T-helper 2 cell treated with Interferon-gamma antibody and Interleukin-4, amounts not matched to agents 100 ng/mL and 5 ng/mL, for 36 hours (primary cell): Measurements from ENCODE around the gene FAM163B. TPM values are rescaled to one million over a fixed set of nuclear protein-coding genes. Genes with fewer than 3 reads are reported as not detected.

Experiments used
- intact Hi-C: fragments of 100-400 bp; cut with micrococcal nuclease; formaldehyde crosslinking; loops from one replicate; pipeline ENCODE4 v1.15.1; 2023
- total RNA-seq: library from RNA; stranded (reverse); gene quantifications from 2 replicates; pipeline ENCODE4 v1.2.3, GENCODE V29; 2022

Gene FAM163B
- total RNA-seq, 1 donor from 2014 or later, result not detected

DNA sequence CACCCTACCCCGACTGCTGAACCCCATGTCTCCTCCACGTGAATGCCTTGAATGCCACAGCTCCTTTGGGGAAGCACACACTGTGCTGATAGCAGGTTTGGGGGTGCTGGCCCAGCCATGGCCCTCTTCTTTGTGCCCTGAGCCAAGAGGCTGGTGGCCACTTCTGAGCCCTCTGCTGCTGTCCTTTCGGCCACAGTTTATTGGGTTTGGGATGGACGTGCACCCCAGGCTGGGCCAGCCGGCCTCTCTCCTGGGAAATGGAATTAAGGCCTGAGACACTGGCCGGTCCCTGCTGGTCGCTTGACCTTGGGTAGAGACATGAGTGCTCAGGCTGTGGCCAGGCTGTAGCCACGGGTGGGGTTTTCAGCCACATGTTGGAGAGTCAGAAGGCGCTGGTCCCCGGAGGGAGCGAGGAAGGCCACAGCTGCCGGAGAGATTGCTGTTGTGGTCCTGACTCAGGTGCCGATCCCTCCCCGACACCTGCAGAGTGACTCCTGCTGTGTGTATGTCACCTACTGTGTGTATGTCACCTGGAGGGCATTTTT, 26.6 kb downstream of the FAM163B start:
- intact Hi-C loops, result no loop called here

DNA sequence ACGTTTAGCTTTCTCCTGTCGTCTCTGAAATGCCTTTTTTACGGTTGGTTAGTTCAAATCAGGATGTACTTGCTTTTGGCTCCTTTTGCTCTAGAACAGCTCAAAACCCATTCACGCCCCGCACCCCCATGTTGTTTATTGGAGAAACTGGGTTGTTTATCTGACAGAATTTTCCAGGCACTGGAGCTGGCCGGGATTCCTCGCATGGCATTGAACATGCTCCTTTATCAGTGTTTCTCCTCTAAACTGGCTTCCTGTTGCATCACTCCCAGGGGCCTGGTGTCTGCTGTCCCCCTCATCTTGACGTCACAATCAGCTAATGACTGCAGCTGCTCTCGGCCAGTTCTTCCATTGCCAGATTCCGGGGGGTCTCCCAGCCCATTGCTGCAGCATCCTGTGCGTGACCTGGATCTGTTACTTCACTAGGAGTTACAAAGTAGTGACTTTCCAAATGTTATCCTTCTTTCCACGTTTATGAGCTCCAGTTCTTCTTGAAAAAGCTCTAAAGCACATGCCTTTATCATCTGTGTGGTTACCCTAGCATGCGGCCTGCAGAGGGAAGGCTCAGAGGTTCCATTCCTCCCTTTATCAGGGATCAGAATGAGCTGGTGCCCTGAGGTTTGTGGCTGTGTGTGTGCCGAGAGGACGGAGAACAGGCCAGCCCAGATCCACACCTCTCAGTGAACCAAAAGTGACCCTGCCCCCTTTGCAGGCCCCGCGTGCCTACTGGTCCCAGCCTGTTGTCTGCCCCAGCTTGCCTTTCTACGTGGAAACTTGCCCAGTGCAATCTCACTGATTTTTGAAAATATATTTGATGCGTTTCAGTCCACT, 27.5 kb downstream of the FAM163B start:
- intact Hi-C loops, result no loop called here

DNA sequence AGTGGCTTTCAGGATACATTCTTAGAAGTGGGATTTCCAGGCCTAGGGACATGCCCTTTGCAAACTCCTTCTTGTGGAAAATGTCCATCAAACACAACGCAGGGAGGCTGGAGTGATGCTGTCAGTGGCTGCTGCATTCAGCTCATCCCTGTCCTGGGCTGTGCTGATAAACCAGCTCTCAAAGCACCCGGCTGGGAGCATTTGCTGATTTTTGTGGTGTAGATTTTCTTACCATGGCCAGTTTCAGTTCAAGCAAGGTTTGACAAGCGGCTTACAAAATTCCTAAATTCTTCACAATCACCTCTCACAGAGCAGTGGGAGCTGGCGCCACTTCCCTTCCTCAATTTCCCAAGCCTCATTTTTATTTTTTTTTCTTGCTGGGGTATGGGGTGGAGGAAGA, 28.2 kb downstream of the FAM163B start:
- intact Hi-C loops, result no loop called here

DNA sequence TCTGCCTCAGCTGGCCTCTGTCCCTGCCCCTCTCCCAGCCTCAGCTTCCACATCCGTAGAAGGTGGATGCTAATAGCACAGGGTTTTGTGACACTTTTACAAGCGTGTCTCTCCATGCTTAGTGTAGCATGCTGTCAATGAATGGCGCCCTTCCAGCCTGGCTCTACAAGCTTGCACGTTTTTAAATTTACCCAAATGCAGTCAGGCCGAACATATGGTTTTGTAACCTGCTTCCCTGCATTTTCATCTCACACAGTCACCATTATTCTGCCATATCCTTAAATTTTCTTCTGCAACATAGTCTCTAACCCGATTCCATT, 28.8 kb downstream of the FAM163B start:
- intact Hi-C loops, result no loop called here

DNA sequence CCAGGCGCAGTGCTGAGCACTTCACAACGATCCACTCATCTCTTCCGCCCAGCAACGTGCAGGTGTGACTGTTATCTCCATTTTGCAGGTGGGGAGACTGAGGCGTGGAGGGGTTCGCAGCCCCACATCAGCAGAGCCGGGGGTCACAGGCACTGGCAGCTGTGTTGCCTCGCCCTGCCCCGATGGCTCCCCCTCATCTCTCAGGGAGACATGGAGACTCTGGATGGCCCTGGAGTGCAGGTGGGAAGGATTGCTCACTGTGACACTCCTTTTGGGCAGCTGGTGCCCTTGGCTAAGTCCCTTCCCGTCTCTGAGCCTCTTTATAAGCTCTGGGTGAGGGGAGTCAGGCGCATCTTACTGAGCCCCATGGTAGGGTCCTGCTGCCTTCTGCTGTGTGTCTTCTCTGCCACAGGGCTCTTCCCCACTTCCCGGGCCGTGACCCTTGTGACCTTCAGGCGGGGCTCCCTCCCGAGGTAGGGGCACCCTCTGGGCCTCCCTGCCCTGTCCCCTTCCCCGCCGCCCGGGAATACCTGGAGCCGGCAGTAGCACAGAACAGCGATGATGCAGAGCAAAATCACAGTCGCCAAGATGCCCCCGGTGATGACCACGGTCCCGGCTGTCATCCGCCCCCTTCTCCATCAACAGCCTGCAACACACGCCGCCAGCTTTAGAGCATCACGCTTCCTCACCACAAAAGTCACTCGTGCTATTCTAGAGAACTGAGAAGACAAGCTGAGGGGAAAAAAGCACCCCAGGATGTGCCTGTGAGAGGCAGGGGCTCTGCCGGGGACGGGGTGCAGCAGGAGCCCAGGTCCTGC, 29.4 kb downstream of the FAM163B start:
- intact Hi-C loops, result no loop called here

DNA sequence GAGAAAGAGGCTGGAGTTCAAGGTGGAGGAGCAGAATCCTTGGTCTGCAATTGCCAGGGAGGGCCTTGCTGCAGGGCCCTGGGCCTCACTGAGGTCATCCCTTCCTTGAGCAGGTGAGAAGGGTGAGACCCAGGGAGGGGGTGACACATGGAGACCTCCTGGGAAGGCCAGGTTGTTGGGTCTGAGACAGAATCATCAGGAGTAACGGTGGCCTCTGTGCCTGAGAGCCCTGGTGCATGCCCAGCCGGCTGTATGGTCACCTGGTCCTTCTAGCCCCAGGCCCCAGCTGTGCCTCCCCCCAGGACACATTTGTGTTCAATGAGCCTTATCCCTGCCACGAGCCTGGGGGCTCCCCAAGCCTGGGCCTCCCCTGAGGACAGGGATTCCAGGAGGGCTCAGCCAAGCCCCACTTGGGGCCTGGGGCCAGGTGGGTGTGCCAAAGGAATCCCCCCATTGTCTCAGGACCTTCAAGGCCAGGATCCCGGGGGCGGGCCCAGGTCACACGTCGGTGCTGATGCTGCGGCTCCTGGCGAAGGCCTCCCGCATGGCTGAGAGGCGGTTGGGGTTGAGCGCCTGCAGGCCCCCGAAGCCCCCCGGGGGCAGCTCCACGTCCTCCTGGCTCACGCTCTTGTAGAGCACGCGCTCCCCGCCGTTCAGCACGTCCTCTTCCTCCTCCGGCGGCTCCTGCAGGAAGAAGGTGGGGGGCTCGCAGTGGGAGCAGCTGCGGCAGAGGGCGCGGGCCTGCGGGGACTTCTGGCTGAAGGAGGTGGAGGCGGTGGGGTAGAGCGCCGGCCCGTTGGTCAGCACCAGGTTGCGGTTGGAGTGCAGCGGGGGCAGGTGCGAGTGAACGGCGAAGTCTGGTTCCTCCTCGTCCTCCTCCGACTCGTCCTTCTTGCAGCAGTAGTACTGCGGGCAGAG, 30.4 kb downstream of the FAM163B start:
- intact Hi-C loops, result no loop called here

DNA sequence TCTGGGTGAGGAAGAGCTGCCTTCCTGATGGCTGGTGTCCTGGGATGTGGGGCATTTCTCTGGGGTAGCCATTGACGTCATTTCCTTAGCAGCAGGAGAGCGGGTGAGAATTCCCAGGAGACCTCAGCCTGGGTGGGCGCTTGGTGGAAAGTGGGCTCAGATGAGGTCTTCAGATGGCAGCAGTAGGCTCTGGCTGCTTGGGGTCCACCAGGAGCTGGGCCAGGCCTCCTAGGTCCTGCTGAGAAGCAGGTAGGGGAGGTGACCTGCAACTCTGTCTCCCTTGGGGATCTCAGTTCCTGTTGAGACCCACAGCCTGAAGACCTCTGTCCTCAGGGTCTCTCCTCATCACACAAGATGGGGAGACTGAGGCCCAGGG, 31.5 kb downstream of the FAM163B start:
- intact Hi-C loops, result no loop called here

DNA sequence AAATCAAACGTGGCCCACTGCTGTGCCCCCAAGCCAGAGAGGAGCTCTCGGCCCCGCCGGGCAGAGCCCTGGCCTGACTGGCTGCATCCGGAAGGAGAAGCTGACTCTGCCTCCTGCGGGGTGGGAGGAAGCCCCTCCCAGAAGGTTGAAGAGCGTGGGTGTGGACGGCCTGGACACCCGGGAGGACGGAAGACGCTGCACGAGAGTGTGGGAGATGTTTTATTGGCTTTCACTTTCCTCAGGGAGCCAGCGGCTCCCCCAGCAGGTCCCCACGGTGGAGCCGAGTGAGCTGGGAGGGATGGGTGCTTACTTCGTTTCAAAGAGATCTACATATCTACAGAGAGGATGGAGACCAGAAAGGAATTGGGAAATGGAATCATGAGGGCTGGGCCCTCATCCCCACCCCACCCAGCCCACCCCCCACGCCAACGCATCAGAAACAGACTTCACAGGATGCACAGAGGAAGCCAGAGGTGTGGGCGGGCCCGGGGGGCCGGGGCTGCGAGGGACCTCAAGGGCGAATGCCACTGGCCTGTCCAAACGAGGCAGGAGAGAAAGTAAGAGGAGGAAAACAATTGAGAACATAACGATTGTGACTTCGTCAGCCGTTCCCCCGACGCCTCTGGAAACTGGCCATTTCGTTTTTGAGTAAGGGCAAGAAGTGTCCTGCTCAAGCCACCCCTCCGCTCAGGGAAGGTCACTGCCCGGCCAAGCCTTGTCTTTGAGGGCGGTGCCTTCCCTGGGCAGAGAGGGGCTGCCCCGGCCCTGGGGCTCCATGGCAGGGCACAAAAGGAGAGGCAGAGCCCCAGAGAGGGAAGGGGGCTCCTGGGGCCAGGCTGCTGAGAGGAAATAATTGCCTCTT, 32.1 kb downstream of the FAM163B start:
- intact Hi-C loops, result no loop called here

DNA sequence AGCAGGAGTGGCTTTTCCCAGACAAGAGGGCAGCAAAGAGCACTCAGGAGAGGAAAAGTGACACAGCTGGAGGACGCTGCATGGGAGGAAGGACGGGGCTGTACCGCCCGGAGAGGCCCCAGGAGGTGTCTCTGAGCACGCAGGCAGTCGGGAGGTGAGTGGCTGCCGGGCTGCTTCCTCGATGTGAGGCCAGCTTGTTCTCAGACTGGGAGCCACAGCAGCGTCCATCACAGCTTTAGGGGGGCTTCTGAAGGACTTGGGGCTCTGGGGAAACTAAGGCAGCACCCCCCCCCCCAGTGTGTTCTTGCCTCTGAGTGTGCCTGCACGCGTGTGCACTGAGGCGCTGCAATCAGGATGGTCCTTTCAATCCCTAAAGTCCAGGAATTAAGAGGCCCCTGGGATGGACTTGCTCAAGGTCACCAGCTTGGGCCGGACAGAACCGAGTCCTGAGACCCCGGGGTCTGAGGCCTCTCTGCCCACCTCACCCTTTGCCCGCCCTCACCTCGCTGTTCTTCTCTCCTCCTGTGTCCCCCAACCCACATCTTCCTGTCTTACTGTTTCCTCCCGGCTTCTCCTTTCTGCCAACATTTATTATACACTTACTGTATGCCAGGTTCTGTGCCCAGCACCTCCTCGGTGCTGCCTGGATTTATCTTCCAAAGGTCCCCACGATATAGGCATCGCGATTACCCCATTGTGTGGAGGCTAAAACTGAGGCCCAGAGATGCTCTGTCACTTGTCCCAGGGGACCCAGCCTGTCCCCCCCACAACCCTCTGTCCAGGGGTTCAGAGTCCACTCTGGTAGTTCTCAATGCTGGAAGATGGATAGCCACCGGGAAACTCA, 32.9 kb downstream of the FAM163B start:
- intact Hi-C loops, result no loop called here

DNA sequence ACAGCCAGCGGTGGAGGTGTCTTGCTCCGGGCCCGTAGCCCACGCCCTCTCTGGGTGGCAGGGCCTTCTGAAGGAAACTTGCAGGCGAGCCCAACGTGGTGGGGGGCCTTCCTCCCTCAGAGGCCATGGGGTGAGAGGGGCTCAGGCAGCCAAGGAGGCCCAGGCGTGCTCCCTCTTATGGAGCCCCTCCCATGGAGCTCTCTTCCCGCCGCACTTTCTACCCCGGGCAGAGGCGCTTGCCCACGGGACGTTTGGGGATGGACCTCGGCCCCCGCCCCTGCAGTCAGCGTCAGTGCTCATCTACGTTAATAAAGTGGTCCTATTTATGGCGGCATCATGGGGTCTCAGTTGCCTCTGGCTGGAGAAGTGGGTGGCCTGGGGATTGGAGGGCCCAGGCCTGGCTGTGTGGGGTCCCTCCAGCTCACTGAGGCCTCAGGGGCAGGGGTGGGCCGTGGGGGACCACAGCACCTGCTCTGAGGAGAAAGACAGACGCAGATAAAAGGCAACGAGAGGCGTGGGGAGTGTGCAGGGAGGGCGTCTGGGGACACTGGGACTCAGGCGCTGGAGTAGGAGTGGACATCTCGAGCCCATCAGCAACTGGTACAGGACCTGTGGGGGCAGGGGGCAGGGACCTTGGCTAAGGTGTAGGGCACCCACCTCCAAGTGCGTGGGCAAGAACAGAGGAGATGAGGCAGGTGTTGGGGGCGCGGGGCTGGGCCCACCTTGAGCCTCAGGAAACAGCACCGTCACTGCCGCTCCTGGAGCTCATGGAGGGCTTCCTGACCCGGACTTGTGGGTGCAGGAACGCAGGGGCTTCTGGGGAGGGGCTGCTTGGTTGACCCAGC, 33.8 kb downstream of the FAM163B start:
- intact Hi-C loops, result no loop called here

DNA sequence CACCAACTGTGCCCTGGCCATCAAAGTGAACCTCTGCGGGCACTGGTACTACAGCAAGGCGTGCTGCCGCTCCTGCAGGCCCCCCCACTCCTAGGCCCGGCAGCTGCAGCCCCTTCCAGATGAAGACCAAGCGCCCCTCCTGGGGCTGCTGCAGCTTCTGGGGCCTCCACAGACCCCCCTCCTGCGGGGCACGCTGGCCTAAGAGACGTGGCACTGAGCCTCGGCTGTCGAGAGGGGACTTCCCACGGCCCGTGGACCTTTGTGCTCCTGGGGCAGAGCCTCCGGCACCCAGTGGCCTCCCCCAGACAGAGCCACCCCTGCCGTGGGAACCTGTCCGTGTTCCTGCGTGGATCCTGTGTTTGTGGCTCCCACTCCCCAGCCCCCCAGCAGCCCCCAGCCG, 34.4 kb downstream of the FAM163B start:
- intact Hi-C loops, result no loop called here

DNA sequence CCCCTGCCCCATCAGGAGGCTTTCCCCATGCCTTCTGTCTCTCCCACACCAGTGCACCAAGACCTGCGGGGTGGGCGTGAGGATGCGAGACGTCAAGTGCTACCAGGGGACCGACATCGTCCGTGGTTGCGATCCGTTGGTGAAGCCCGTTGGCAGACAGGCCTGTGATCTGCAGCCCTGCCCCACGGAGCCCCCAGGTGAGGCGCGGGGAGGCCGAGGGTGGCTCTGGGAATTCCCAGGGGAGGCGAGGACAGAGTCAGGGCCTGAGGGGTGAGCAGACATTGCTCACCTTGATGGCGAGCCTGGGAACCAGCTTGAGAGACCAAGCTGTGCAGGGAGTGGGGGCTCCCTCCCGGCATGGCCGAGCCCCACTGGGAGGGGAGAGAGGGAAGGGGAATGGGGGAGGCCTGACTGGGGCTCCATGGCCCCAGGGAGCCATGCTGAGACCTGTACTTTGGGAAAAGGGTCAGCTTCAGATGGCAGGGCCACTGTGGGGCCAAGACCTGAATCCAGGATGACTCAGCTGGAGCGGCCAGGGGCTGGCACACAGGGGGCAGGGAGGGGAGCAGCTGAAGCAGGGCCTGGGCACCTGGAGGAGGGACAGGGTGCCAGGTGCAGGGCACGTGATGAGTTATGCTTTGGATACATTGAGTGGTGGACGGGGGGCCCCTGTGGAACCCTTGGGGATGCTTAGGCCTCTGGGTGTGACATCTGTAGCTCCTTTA, 35.2 kb downstream of the FAM163B start:
- intact Hi-C loops, result no loop called here

DNA sequence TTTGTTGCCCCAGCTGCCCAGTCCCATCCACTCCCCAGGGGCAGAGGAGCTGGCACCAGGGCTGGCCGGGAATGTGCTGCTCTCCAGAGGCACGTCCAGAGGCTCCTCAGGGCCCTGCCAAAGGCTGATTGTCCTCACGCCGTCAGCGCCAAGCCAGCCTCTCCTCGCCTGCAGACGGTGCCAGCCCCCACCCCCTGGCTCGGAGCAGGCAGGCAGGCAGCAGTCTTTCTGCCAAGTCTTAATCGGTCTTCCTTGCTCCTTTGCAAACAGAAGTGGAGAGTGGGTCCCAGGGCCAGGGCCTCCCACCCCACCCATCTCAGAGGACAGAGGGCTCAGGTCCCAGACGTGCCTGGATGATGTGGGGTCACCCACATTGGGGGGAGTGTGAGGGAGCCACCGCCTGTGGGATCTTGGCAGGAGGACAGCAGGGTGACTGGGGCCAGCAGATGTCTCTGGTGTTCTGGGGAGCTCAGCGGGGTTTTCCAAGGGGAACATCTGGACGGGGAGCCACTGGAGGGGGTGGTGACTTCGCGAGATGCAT, 36.3 kb downstream of the FAM163B start:
- intact Hi-C loops, result no loop called here

DNA sequence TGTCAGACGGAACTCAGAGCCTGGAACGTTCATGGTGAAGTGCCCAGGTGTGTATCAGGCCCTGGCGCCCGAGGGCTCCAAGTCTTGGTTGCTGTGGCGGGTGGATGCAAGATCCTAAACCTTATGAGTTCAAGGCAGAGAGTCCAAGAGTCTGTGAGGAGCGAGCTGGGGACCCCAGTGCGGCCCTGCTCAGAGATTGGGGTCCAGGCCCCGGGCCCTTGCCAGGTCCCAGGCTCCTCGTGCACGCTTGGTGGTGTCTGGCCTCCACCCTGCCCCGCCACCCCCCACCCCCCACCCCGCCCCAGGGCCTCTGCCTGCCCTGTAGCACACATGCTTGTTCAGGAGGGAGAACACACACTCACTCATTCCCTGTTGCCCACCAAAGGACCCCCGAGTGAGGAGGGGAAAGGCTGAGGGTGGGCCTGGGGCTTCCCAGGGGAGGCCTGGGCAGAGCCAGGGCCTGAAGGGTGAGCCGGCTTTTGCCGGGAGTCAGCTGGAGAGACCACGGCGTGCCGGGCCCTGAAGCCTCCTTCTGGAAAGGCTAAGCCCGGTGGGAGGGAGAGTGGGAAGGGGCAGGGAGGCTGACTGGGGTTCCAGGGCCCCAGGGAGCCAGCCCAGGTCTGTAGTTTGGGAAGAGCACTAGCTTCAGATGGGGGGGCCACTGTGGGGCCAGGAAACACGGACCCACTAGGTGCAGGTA, 37.1 kb downstream of the FAM163B start:
- intact Hi-C loops, result no loop called here

DNA sequence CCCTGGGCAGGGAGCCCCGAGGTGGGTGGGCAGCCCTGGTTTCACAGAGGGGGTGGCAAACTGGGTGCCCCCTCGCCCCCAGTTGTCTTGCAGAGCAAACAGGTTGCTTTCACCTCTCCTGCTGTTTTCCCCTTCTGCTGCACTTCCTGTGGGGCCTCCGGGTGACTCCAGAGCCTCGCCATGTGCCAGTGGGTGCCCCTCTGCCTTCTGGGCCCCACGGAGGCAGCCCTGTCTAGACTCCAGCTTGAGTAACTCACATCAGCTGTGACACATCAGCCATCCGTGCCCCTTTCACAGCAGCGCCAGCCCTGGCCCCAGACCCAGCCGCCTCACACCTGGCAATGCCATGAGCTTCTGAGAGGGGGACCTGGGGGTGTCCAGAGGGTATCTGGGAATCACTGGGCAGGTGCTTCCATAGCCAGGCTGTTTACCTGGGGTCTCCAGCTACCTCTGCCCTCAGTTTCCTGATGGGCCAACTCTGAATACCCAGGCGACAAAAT, 37.7 kb downstream of the FAM163B start:
- intact Hi-C loops, result no loop called here

DNA sequence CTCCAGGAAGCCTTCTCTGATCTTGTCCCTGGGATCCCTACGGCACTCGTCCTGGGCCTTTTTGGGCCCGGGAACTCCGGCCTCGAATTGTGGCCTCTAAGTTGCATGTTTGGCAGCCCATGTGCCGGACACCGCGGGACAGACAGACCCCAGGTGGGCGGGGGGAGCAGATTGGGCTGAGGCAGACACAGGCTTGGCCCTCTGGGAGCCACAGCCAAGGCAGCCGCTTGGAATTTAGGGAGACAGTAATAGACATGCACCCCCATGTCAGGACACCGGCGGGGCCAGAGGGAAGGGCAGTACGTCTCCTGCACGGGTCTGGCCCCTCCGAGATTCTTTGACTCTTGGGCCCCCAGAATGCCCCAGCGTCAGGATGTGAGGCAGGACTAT, 38.5 kb downstream of the FAM163B start:
- intact Hi-C loops, result no loop called here
